HUES64 (cell line): ENCODE measurements around the gene ZXDC.
A peak's percentile ranks its signal among the peaks of the same experiment; 100 is the strongest.

Source experiments
- H3K27ac ChIP-seq: 2 replicates; pipeline ENCODE4 v1.7.0; 2013; ENCODE audit warnings: low read depth, low read length, inconsistent platforms
- H3K27me3 ChIP-seq: 2 replicates; pipeline ENCODE4 v1.6.1; 2013; ENCODE audit warnings: mild to moderate bottlenecking, low read length; ENCODE audit not compliant: insufficient read depth
- H3K36me3 ChIP-seq: 2 replicates; pipeline ENCODE4 v1.6.1; 2013; ENCODE audit warnings: mild to moderate bottlenecking, low read length; ENCODE audit not compliant: insufficient read depth
- H3K4me1 ChIP-seq: 2 replicates; pipeline ENCODE4 v1.6.1; 2013; ENCODE audit warnings: mild to moderate bottlenecking, low read length, moderate library complexity; ENCODE audit not compliant: insufficient read depth
- H3K4me3 ChIP-seq: 2 replicates; pipeline ENCODE4 v1.5.1; 2013; ENCODE audit warnings: mild to moderate bottlenecking, low read length, moderate library complexity
- H3K9ac ChIP-seq: 2 replicates; pipeline ENCODE4 v1.6.1; 2013; ENCODE audit warnings: mild to moderate bottlenecking, low read depth, low read length
- H3K9me3 ChIP-seq: 2 replicates; pipeline ENCODE4 v1.6.1; 2013; ENCODE audit warnings: low read depth, low read length; ENCODE audit not compliant: insufficient read depth
- WGBS: fragments of 150-250, 120-280 bp; methylation state at CpG from one replicate; pipeline ENCODE4 v1.1.7; 2013; ENCODE audit warnings: missing lambda C conversion rate; 5-methylcytosine and 5-hydroxymethylcytosine counted together

Gene ZXDC

GRCh38 chr3:126402666-126403302, 72.9 kb downstream of the ZXDC start:
- Histone ChIP-seq H3K9ac (no peak overlapping the region), H3K27me3 (no peaks in the 10 kb centered on the region), H3K9me3 (no peaks in the 10 kb centered on the region), H3K4me1 (no peaks in the 10 kb centered on the region; the same call in 1 of the 2 replicates), H3K36me3 (no peaks in the 10 kb centered on the region), H3K4me3 (no peak overlapping the region), H3K27ac (no peak overlapping the region)
- 84% methylated on average over 12 of the region's 12 CpGs for WGBS

- no peaks in the 10 kb centered on the region for H3K27me3 ChIP-seq
- H3K27ac ChIP-seq, result no peak overlapping the region
- no peaks in the 10 kb centered on the region for H3K9me3 ChIP-seq
- H3K4me3 ChIP-seq, result no peak overlapping the region
- WGBS, result 82% methylated on average over 6 of the region's 6 CpGs
- no peak overlapping the region for H3K9ac ChIP-seq
- no peaks in the 10 kb centered on the region for H3K36me3 ChIP-seq
- no peaks in the 10 kb centered on the region; the same call in 1 of the 2 replicates for H3K4me1 ChIP-seq
These were observed 73.5 kb downstream of the ZXDC start for GRCh38 chr3:126402178-126402577.

- 0 out of 2 replicates have a peak, but pooled peaks cover under 1% of the 10 kb centered on the region for H3K27me3 ChIP-seq
- no peak overlapping the region for H3K27ac ChIP-seq
- H3K4me3 ChIP-seq, result no peak overlapping the region
- H3K36me3 ChIP-seq, result no peaks in the 10 kb centered on the region
- no peaks in the 10 kb centered on the region for H3K9me3 ChIP-seq
- H3K4me1 ChIP-seq, result no peaks in the 10 kb centered on the region; the same call in 1 of the 2 replicates
- H3K9ac ChIP-seq, result no peak overlapping the region
- WGBS, result 79% methylated on average over 8 of the region's 8 CpGs
These were observed 74.0 kb downstream of the ZXDC start for GRCh38 chr3:126401611-126402160.

- Histone ChIP-seq H3K27me3 (peaks cover 20% of the 10 kb centered on the region), H3K9ac (no peak overlapping the region), H3K36me3 (no peaks in the 10 kb centered on the region), H3K27ac (no peak overlapping the region), H3K4me1 (no peaks in the 10 kb centered on the region; the same call in 1 of the 2 replicates), H3K4me3 (no peak overlapping the region), H3K9me3 (no peaks in the 10 kb centered on the region)
- WGBS, result 91% methylated on average over 4 of the region's 4 CpGs
These were observed 75.9 kb downstream of the ZXDC start for GRCh38 chr3:126399756-126400155.

GRCh38 chr3:126399351-126399735, 76.3 kb downstream of the ZXDC start:
- H3K9ac ChIP-seq, result no peak overlapping the region
- no peak overlapping the region for H3K27ac ChIP-seq
- 94% methylated on average over 1 of the region's 1 CpG for WGBS
- H3K27me3 ChIP-seq, result peaks cover 24% of the 10 kb centered on the region
- H3K4me1 ChIP-seq, result no peaks in the 10 kb centered on the region; the same call in 1 of the 2 replicates
- H3K4me3 ChIP-seq, result no peak overlapping the region
- H3K9me3 ChIP-seq, result no peaks in the 10 kb centered on the region
- no peaks in the 10 kb centered on the region for H3K36me3 ChIP-seq

GRCh38 chr3:126398423-126399350, 77.0 kb downstream of the ZXDC start:
- Histone ChIP-seq H3K27ac (no peak overlapping the region), H3K36me3 (no peaks in the 10 kb centered on the region), H3K27me3 (peaks cover 31% of the 10 kb centered on the region), H3K4me1 (no peaks in the 10 kb centered on the region; the same call in 1 of the 2 replicates), H3K9me3 (no peaks in the 10 kb centered on the region), H3K4me3 (no peak overlapping the region), H3K9ac (no peak overlapping the region)
- WGBS, result 89% methylated on average over 14 of the region's 14 CpGs

- Histone ChIP-seq H3K27me3 (peaks cover 39% of the 10 kb centered on the region), H3K4me1 (no peaks in the 10 kb centered on the region; the same call in 1 of the 2 replicates), H3K36me3 (no peaks in the 10 kb centered on the region), H3K9me3 (no peaks in the 10 kb centered on the region), H3K4me3 (no peak overlapping the region), H3K9ac (no peak overlapping the region), H3K27ac (no peak overlapping the region)
- 94% methylated on average over 13 of the region's 13 CpGs for WGBS
These were observed 77.9 kb downstream of the ZXDC start for GRCh38 chr3:126397610-126398422.

GRCh38 chr3:126396536-126396935, 79.2 kb downstream of the ZXDC start:
- WGBS, result 95% methylated on average over 5 of the region's 5 CpGs
- Histone ChIP-seq H3K27ac (no peak overlapping the region), H3K4me3 (no peak overlapping the region), H3K4me1 (no peaks in the 10 kb centered on the region), H3K27me3 (peaks cover 45% of the 10 kb centered on the region), H3K9me3 (no peaks in the 10 kb centered on the region), H3K36me3 (no peaks in the 10 kb centered on the region), H3K9ac (no peak overlapping the region)

GRCh38 chr3:126395846-126396513, 79.7 kb downstream of the ZXDC start:
- Histone ChIP-seq H3K4me1 (no peaks in the 10 kb centered on the region), H3K4me3 (no peak overlapping the region), H3K36me3 (no peaks in the 10 kb centered on the region), H3K9me3 (no peaks in the 10 kb centered on the region), H3K27ac (no peak overlapping the region), H3K9ac (no peak overlapping the region), H3K27me3 (peaks cover 47% of the 10 kb centered on the region)
- 95% methylated on average over 6 of the region's 6 CpGs for WGBS

GRCh38 chr3:126394977-126395321, 80.7 kb downstream of the ZXDC start:
- Histone ChIP-seq H3K4me3 (peak overlapping the region; percentile 46), H3K27me3 (peaks cover 57% of the 10 kb centered on the region), H3K9me3 (no peaks in the 10 kb centered on the region), H3K27ac (no peak overlapping the region), H3K4me1 (no peaks in the 10 kb centered on the region), H3K36me3 (no peaks in the 10 kb centered on the region), H3K9ac (no peak overlapping the region; the same call in 1 of the 2 replicates)
- WGBS, result 12% methylated on average over 30 of the region's 30 CpGs
